WI38 (cell line): ENCODE results near the gene VASN.
"Not testable (repeated sequence)": the region's sequence is repeated elsewhere in the genome, so short reads cannot be mapped to it uniquely, and the experiment has no call there.

ENCODE experiments used
- H3K4me3 ChIP-seq: 2 replicates; pipeline ENCODE4 v1.5.1; 2011; ENCODE audit warnings: low read depth, mild to moderate bottlenecking, control low read depth, low read length
- TF ChIP-seq, protein P1 (sequence below): IDR thresholded peaks from 2 replicates; pipeline ENCODE4 v1.5.1; 2012; ENCODE audit warnings: low read depth, mild to moderate bottlenecking, control low read depth, low read length

Gene VASN

DNA sequence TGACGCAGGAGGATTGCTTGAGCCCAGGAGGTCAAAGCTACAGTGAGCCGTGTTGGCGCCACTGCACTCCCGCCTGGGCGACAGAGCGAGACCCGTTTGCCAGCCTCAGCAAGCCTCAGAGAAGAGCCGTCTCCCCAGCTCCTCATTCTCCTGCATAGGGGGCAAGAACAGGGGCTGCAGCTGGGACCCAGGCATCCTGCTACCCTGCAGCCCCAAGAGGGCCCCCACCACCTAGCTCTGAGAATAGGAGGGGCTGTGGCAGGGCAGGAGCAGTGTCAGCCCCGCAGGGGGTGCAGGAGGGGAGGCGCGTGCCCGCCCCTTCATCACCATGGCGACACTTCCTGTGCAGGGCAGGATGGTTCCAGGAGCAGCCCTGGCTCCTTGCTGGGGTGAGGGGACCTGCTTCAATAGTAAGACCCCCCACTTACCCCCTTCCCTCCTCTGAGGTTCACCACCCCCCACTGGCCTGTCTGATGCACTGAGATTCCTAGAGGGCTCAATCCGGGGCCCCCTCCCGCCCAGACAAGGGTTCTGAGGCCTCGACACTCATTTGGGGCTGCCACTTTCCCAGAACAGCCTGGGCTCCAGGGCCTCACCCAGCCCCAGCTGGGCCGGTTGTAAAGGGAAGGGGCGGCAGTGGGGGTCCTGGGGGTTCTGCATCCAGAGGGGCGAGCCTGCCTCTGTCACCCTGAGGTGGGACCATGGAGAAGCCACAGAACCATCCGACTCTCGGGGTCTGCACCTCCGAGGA lies 20.2 kb downstream of the VASN start:
- TF ChIP-seq, protein P1, sequence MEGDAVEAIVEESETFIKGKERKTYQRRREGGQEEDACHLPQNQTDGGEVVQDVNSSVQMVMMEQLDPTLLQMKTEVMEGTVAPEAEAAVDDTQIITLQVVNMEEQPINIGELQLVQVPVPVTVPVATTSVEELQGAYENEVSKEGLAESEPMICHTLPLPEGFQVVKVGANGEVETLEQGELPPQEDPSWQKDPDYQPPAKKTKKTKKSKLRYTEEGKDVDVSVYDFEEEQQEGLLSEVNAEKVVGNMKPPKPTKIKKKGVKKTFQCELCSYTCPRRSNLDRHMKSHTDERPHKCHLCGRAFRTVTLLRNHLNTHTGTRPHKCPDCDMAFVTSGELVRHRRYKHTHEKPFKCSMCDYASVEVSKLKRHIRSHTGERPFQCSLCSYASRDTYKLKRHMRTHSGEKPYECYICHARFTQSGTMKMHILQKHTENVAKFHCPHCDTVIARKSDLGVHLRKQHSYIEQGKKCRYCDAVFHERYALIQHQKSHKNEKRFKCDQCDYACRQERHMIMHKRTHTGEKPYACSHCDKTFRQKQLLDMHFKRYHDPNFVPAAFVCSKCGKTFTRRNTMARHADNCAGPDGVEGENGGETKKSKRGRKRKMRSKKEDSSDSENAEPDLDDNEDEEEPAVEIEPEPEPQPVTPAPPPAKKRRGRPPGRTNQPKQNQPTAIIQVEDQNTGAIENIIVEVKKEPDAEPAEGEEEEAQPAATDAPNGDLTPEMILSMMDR: no peak
- no peak overlapping the region for H3K4me3 ChIP-seq

GRCh38 chr16:4392382-4393239 lies 21.0 kb downstream of the VASN start:
- H3K4me3 ChIP-seq: no peak overlapping the region
- TF ChIP-seq, protein P1: no peak

GRCh38 chr16:4393240-4393600 lies 21.6 kb downstream of the VASN start:
- TF ChIP-seq, protein P1: no peak
- no peak overlapping the region for H3K4me3 ChIP-seq

GRCh38 chr16:4393850-4394249 lies 22.2 kb downstream of the VASN start:
- not testable (repeated sequence) for H3K4me3 ChIP-seq

- TF ChIP-seq, protein P1: no peak
- H3K4me3 ChIP-seq: no peak overlapping the region
These were observed 23.5 kb downstream of the VASN start for GRCh38 chr16:4395055-4395726.

DNA sequence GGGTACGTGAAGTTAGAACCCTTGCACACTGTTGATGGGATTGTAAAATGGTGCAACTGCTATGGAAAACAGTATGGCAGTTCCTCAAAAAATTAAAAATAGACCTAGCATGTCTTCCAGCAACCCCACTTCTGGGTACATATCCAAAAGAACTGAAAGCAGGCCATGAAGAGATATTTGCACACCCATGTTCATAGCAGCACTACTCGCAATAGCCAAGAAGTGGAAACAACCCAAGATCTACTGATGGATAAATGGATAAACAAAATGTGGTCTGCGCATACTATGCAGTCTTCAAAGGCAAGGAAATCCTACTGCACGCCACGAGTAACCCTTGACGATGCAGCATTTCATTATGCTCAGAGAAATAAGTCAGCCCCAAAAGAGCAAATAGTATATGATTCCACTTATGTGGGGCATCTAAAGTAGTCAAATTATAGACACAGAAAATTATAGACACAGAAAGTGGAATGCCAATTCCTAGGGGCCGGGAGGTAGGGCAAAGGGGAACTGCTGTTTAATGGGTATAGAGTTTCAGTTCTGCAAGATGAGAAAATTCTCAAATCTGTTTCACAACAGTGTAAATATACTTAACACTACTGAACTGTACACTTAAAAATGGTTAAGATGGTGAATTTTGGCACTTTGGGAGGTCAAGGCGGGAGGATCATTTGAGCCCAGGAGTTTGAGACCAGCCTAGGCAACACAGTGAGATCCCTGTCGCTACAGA lies 27.5 kb downstream of the VASN start:
- TF ChIP-seq, protein P1: no peak
- H3K4me3 ChIP-seq: no peak overlapping the region

DNA sequence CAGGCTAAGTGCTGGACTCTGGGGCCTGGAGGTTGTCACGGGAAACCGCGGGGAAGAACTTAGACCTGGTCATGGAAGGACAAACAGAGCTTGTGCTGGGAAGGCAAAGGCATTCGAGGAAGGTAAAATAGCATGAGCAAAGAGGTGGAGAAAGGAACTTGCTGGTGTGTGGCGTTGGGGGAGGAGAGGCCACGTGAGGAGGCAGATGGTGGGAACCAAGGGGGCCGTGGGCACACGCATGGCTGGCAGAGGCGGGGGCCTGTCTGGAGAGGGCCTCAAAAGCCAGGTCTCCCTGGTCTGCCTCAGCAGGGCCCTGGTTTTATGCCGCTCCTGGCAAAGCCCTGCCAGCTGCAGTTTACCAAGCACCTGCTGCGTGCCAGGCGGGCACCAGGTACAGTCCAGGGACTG lies 29.4 kb downstream of the VASN start:
- TF ChIP-seq, protein P1: no peak
- no peak overlapping the region for H3K4me3 ChIP-seq
